A549 (cell line): ENCODE data around the gene LPCAT1.

Source experiments
- NFE2L2 ChIP-seq: fragments of 150-350 bp; conservative IDR thresholded peaks from 2 replicates; pipeline ENCODE4 v1.6.1; 2014; ENCODE audit warnings: low read length
- RFX5 ChIP-seq: fragments of 450-650 bp; IDR thresholded peaks from 2 replicates; pipeline ENCODE4 v1.7.1; 2014; ENCODE audit warnings: antibody characterized with exemption, mild to moderate bottlenecking, moderate library complexity
- SREBF2 ChIP-seq: fragments of 450-650 bp; IDR thresholded peaks from 2 replicates; pipeline ENCODE4 v1.6.1; 2014; ENCODE audit warnings: mild to moderate bottlenecking, moderate library complexity
- TF ChIP-seq, protein P1 (sequence below): fragments of >200 bp; sonication (Bioruptor Twin); formaldehyde crosslinking; IDR thresholded peaks from 3 replicates; pipeline ENCODE4 v1.5.1; 2016

DNA sequence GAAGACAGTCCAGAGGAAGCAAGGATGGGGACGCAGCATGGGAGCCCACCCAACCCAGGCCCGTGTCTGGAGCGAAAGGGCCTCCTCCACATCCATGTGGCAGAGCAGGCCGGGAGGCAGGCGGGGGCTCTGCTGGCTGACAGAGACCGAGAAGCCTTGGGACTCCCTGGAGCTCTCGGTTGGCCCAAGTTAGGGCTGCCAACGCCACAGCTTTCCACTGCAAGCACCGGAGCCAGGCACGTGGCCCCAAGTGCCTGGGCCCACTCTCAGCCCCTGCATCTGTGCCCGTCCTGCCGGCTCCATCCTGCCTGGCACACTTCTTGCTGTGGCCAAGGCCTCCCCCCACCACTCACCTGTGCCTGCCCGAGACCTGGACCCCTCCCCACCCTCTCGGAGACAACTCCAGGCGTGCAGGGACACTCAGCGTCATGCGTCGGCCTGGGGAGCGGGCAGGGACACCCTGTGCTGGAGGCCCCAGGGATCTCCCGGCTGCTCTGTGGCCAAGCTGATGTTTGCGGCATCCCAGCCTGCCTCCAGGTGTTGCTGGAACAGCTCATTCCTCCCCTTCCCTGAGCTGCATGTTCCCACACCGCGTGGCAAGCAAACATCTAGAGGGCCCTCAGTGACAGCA, 110.0 kb downstream of the LPCAT1 start:
- TF ChIP-seq, protein P1, sequence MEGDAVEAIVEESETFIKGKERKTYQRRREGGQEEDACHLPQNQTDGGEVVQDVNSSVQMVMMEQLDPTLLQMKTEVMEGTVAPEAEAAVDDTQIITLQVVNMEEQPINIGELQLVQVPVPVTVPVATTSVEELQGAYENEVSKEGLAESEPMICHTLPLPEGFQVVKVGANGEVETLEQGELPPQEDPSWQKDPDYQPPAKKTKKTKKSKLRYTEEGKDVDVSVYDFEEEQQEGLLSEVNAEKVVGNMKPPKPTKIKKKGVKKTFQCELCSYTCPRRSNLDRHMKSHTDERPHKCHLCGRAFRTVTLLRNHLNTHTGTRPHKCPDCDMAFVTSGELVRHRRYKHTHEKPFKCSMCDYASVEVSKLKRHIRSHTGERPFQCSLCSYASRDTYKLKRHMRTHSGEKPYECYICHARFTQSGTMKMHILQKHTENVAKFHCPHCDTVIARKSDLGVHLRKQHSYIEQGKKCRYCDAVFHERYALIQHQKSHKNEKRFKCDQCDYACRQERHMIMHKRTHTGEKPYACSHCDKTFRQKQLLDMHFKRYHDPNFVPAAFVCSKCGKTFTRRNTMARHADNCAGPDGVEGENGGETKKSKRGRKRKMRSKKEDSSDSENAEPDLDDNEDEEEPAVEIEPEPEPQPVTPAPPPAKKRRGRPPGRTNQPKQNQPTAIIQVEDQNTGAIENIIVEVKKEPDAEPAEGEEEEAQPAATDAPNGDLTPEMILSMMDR, result no peak
- TF ChIP-seq RFX5, result no peak
- TF ChIP-seq NFE2L2, result no peak
- TF ChIP-seq SREBF2, result no peak
